Body of pancreas (tissue), 4 donors: ENCODE measurements around the gene TPRKB. TPM values are rescaled to one million over a fixed set of nuclear protein-coding genes. Genes with fewer than 3 reads are reported as not detected.
"Not testable (repeated sequence)": the region's sequence is repeated elsewhere in the genome, so short reads cannot be mapped to it uniquely, and the experiment has no call there.

ENCODE experiments used
- ATAC-seq: fragments of 150-250 bp; one replicate; pipeline ENCODE4 v1.9.1; 2016
- DNase-seq, 4 donors: peaks; one replicate each; pipeline ENCODE4 v3.0.0-alpha.2; 2019
- H3K27ac ChIP-seq, 4 donors: fragments of 200-600 bp; sonication (generic); 1 replicate in 3 of 4; 2 replicates in 1 of 4; pipeline versions ENCODE4 v1.5.1 to v1.6.1; 2016 to 2019; ENCODE audit warnings: mild to moderate bottlenecking in 1 of 4, mixed read lengths in 1 of 4, moderate library complexity in 1 of 4
- H3K27me3 ChIP-seq, 2 donors: fragments of 200-600 bp; sonication (generic); one replicate each; pipeline ENCODE4 v1.6.0; 2016; ENCODE audit warnings: mild to moderate bottlenecking in 1 of 2
- H3K36me3 ChIP-seq, 2 donors: fragments of 200-600 bp; sonication (generic); replicated peaks in 1 of 2; 2 replicates each; pipeline ENCODE4 v1.5.1; 2016; ENCODE audit warnings: low read depth in 2 of 2; ENCODE audit not compliant: insufficient read depth in 1 of 2
- H3K4me1 ChIP-seq: fragments of 200-600 bp; sonication (generic); one replicate; pipeline ENCODE4 v1.6.0; 2016
- H3K4me3 ChIP-seq, 2 donors: fragments of 200-600 bp; sonication (generic); 1 replicate in 1 of 2; 2 replicates in 1 of 2; pipeline ENCODE4 v1.5.1; 2016 to 2019
- H3K9me3 ChIP-seq, 3 donors: fragments of 200-600 bp; sonication (generic); 1 replicate in 2 of 3; 2 replicates in 1 of 3; pipeline ENCODE4 v1.5.1; 2016
- POLR2A ChIP-seq, 3 donors: fragments of 450-650 bp; IDR thresholded peaks; one replicate each; pipeline ENCODE4 v1.6.1; 2016; ENCODE audit warnings: antibody characterized with exemption in 3 of 3, mild to moderate bottlenecking in 2 of 3
- WGBS, 2 donors: methylation state at CpG; one replicate each; pipeline ENCODE4 v1.1.5; 2017; 5-methylcytosine and 5-hydroxymethylcytosine counted together
- intact Hi-C: fragments of 100-400 bp; cut with DNase I; formaldehyde crosslinking; loops from one replicate; pipeline ENCODE4 v1.15.1; 2023
- total RNA-seq, 2 donors: library from RNA; depleted of rRNA; stranded (reverse); fragments of >200 nt; gene quantifications; one replicate each; pipeline ENCODE4 v1.1.0, GENCODE V29; 2016
- TF ChIP-seq, protein P1 (sequence below), 7 experiments: fragments of 450-650 bp in 4 of 7; fragments of 200-600 bp in 3 of 7; sonication (generic) in 3 of 7; IDR thresholded peaks; one replicate each; pipeline ENCODE4 v1.5.1; 2016 to 2019; ENCODE audit warnings: antibody characterized with exemption in 7 of 7

Gene TPRKB
- total RNA-seq, 2 donors from 2014 or later, result 12.5 to 14.5 TPM

DNA sequence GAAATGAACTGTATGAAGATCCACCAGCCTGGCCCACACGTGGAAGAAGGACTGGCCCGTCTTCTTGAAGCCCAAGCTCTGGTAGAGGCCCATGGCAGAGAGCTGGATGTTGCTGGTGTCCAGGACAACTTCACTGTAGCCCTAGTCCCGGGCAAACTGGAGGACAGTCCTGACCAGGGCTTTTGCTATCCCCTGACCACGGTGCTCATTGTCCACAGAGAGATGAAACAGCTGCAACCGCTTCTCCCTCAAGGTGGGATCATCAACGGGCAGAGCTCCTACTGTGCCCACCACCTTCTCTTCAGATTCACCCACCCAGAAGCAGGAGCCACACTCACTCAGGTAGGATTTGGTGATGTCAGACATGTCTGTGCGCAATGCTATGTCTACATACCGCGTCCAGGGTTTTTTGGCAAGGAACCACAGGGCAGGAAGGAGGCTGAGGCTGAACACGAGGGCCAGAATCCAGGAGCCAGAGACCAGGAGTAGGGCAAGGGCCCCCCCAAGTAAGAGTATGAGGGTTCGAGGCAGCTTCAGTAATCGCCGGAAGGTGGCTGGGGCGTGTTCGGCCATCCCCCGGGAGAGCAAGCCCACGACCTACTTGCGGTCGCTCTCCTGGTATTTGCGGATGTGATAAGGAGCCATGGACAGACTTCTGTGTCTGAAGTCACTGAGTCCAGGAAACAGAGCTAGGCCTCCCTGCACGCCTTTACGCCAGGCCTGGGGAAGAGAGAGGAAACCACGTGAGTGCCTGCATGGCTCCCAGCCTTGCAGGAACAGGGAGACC is 36.3 kb downstream of the TPRKB start:
- ATAC-seq, result no peak
- H3K27ac ChIP-seq, result peak overlapping the region in 3 of 4 donors; percentile 21 to 38 (median 27)
- intact Hi-C loops, result no loop called here
- no peak for DNase-seq
- H3K27me3 ChIP-seq, result no peaks in the 10 kb centered on the region
- no peak overlapping the region for H3K4me3 ChIP-seq
- TF ChIP-seq, protein P1, sequence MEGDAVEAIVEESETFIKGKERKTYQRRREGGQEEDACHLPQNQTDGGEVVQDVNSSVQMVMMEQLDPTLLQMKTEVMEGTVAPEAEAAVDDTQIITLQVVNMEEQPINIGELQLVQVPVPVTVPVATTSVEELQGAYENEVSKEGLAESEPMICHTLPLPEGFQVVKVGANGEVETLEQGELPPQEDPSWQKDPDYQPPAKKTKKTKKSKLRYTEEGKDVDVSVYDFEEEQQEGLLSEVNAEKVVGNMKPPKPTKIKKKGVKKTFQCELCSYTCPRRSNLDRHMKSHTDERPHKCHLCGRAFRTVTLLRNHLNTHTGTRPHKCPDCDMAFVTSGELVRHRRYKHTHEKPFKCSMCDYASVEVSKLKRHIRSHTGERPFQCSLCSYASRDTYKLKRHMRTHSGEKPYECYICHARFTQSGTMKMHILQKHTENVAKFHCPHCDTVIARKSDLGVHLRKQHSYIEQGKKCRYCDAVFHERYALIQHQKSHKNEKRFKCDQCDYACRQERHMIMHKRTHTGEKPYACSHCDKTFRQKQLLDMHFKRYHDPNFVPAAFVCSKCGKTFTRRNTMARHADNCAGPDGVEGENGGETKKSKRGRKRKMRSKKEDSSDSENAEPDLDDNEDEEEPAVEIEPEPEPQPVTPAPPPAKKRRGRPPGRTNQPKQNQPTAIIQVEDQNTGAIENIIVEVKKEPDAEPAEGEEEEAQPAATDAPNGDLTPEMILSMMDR (IDR thresholded peaks at IDR 0.05), result no peak
- H3K36me3 ChIP-seq, result no peaks in the 10 kb centered on the region
- H3K4me1 ChIP-seq, result peaks cover 15% of the 10 kb centered on the region
- WGBS, 2 donors, result 67 to 81% methylated on average over 15 to 23 of the region's 23 CpGs
- H3K9me3 ChIP-seq, result no peaks in the 10 kb centered on the region

DNA sequence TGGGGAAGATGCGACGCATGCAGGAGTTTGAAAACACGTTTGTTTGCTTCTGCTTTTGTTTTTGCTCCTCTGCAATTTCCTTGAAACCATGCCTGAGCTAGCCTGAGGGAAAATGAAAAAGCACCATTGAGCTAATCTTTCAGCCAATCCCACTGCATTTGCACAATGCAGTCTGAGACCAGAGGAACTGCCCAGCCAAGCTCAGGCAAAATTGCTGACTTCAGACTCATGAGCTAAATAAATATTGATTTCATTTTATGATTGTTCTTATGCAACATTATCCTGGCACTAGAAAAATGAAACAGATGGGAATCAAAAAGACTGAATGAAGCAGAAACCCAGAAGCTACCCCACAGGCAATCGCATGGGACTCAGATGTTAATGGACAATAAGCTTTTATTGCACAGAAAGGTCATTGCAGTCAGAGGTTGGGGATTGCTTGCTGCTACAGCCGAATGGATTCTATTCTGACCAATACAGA is 37.0 kb downstream of the TPRKB start:
- no peaks in the 10 kb centered on the region for H3K27me3 ChIP-seq
- 36 to 43% methylated on average over 5 of the region's 5 CpGs for WGBS, 2 donors
- peaks cover 15% of the 10 kb centered on the region for H3K4me1 ChIP-seq
- no peaks in the 10 kb centered on the region for H3K9me3 ChIP-seq
- H3K36me3 ChIP-seq, result no peaks in the 10 kb centered on the region
- no peak overlapping the region for H3K4me3 ChIP-seq
- peak overlapping the region in 3 of 4 donors; percentile 21 to 38 (median 27) for H3K27ac ChIP-seq
- intact Hi-C loops, result no loop called here
- TF ChIP-seq, protein P1 (IDR thresholded peaks at IDR 0.05), result no peak
- TF ChIP-seq POLR2A (IDR thresholded peaks at IDR 0.05), result no peak
- DNase-seq (peak in 3 of 4 donors; percentile 24 to 61 (median 43)), ATAC-seq (peak; percentile 69)

DNA sequence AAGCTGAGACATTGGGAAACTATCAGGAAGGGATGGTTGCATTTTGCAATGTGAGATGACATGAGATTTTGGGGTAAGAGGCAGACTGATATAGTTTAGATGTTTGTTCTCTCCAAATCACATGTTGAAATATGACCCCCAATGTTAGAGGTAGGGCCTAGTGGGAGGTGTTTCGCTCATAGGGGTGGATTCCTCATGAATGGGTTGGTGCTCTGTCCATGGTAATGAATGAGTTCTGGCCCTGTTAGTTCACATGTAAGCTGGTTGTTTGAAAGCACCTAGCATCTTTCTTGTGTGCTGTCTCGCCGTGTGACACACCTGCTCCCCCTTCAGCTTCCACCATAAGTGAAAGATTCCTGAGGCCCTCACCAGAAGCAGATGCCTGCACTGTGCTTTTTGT is 37.7 kb downstream of the TPRKB start:
- Histone ChIP-seq H3K9me3 (no peaks in the 10 kb centered on the region), H3K4me3 (no peak overlapping the region), H3K27me3 (no peaks in the 10 kb centered on the region), H3K27ac (no peak overlapping the region), H3K36me3 (no peaks in the 10 kb centered on the region), H3K4me1 (peaks cover 15% of the 10 kb centered on the region)
- intact Hi-C loops, result no loop called here
- DNase-seq (no peak), ATAC-seq (no peak)
- TF ChIP-seq, protein P1 (IDR thresholded peaks at IDR 0.05), result no peak
- no peak for TF ChIP-seq POLR2A (IDR thresholded peaks at IDR 0.05)
- 89 to 95% methylated on average over 3 of the region's 3 CpGs for WGBS, 2 donors

DNA sequence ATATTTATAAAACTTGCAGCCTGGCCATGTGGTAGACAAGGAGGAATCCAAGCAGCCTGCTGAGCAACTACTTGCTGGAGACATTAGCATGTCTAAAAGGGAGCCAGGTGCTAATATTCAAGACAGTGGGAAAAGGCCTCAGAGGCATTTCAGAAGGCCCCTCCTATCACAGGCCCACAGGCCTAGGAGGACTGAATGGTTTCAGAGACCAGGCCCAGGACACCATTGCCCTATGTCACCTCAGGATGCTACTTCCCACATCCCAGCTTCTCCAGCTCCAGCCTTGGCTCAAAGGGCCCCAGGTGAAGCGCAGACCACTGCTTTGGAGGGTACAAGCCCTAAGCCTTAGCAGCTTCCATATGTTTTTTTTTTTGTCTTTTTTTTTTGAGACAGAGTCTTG is 39.0 kb downstream of the TPRKB start:
- H3K9me3 ChIP-seq, result no peaks in the 10 kb centered on the region
- DNase-seq (no peak), ATAC-seq (no peak)
- H3K36me3 ChIP-seq, result no peaks in the 10 kb centered on the region
- TF ChIP-seq POLR2A (IDR thresholded peaks at IDR 0.05), result no peak
- TF ChIP-seq, protein P1 (IDR thresholded peaks at IDR 0.05), result no peak
- H3K4me1 ChIP-seq, result peaks cover 15% of the 10 kb centered on the region
- H3K27ac ChIP-seq, result no peak overlapping the region
- WGBS, 2 donors, result 100% methylated on average over 1 of the region's 1 CpG
- no peak overlapping the region for H3K4me3 ChIP-seq
- H3K27me3 ChIP-seq, result no peaks in the 10 kb centered on the region
- intact Hi-C loops, result no loop called here

DNA sequence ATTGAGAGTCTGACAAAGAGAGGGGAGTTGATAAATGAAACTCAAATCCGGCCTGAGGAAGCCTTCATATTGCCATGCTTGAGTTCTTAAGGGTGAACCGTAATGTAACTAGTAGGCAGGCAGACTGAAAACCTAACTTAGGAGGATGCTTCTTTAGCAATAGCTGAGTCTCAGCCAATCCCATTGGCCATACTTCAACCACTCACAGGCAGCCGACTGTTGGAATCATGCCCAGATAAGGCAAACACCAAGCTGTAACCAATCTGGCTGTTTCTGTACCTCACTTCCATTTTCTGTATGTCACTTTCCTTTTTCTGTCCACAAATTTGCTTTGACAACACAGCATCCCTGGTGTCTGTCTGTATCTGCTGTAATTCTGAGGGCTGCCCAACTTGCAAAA is 39.5 kb downstream of the TPRKB start:
- no peak for TF ChIP-seq POLR2A (IDR thresholded peaks at IDR 0.05)
- TF ChIP-seq, protein P1 (IDR thresholded peaks at IDR 0.05), result no peak
- Histone ChIP-seq H3K27ac (no peak overlapping the region), H3K9me3 (no peaks in the 10 kb centered on the region), H3K4me3 (no peak overlapping the region), H3K36me3 (no peaks in the 10 kb centered on the region), H3K4me1 (peaks cover 15% of the 10 kb centered on the region), H3K27me3 (no peaks in the 10 kb centered on the region)
- ATAC-seq (no peak), DNase-seq (no peak)
- WGBS, 2 donors, result 73 to 79% methylated on average over 3 of the region's 3 CpGs
- intact Hi-C loops, result no loop called here

DNA sequence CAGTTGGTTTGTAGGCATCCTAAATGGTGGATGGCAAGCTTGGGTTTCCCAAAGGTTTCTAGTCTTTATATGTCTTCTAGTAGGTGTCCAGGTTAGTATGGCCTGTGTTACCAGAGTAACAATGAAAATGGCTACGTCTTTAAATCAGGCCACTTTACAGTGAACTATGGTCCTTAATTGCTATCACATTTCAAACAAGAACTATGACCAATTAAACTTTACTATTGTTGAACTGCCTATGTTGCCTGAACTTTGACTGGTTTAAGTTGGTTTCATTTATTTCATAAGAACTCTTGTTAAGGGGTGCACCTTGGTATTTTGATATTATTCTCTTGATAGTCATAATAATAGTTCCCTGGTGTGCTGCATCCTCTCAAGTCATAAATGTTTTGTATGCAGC is 40.2 kb downstream of the TPRKB start:
- H3K9me3 ChIP-seq, ATAC-seq, H3K4me3 ChIP-seq, H3K36me3 ChIP-seq, H3K27ac ChIP-seq, DNase-seq, H3K27me3 ChIP-seq, intact Hi-C loops: not testable (repeated sequence)
- 71 to 74% methylated on average over 1 of the region's 1 CpG for WGBS, 2 donors
- peaks cover 15% of the 10 kb centered on the region for H3K4me1 ChIP-seq

DNA sequence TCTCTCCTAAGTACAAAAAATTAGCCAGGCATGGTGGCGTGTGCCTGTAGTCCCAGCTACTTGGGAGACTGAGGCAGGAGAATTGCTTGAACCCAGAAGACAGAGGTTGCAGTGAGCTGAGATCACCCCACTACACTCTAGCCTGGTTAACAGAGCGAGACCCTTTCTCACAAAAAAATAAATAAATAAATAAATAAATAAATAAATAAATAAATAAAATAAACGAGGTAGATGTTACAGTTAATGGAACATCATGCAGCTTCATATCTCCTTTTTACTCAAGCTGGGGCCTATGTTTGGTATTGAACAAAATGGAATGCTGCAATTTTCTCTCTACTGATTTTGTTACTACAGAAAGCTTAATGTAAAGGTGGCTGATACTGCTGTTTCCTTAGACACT is 40.6 kb downstream of the TPRKB start:
- not testable (repeated sequence) for DNase-seq
- 81 to 82% methylated on average over 3 of the region's 3 CpGs for WGBS, 2 donors

More for the DNA sequence above, 40.6 kb downstream of the TPRKB start:
- H3K9me3 ChIP-seq, intact Hi-C loops, H3K27me3 ChIP-seq, ATAC-seq, H3K4me3 ChIP-seq, H3K36me3 ChIP-seq, H3K27ac ChIP-seq: not testable (repeated sequence)
- peaks cover 15% of the 10 kb centered on the region for H3K4me1 ChIP-seq
